Prostate gland (tissue), 2 donors: ENCODE measurements around the gene NFYC. TPM values are rescaled to one million over a fixed set of nuclear protein-coding genes. Genes with fewer than 3 reads are reported as not detected.
A peak's percentile ranks its signal among the peaks of the same experiment; 100 is the strongest.

ENCODE experiments used
- DNase-seq: peaks from one replicate; pipeline ENCODE4 v3.0.0-alpha.2; 2019; ENCODE audit warnings: low spot score
- H3K27ac ChIP-seq, 2 donors: fragments of 200-600 bp; sonication (generic); 2 replicates each; pipeline ENCODE4 v1.5.1; 2017 to 2019
- H3K27me3 ChIP-seq: fragments of 200-600 bp; sonication (generic); replicated peaks from 2 replicates; pipeline ENCODE4 v1.5.1; 2019; ENCODE audit not compliant: insufficient read depth
- H3K36me3 ChIP-seq, 2 donors: fragments of 200-600 bp; sonication (generic); 1 replicate in 1 of 2; 2 replicates in 1 of 2; pipeline versions ENCODE4 v1.5.1 to v1.8.1; 2017 to 2019
- H3K4me1 ChIP-seq: fragments of 200-600 bp; sonication (generic); replicated peaks from 2 replicates; pipeline ENCODE4 v1.5.1; 2019
- H3K4me3 ChIP-seq, 2 donors: fragments of 200-600 bp; sonication (generic); 2 replicates each; pipeline ENCODE4 v1.5.1; 2017 to 2019
- H3K9me3 ChIP-seq: fragments of 200-600 bp; sonication (generic); 2 replicates; pipeline ENCODE4 v1.5.1; 2017
- CTCF ChIP-seq, 4 experiments: fragments of 200-600 bp in 2 of 4; fragments of 450-650 bp in 2 of 4; sonication (generic) in 2 of 4; IDR thresholded peaks; 1 replicate in 3 of 4; 2 replicates in 1 of 4; pipeline ENCODE4 v1.5.1; 2016 to 2019; ENCODE audit warnings: antibody characterized with exemption in 4 of 4, mild to moderate bottlenecking in 2 of 4, moderate library complexity in 2 of 4
- POLR2A ChIP-seq: fragments of 450-650 bp; IDR thresholded peaks from one replicate; pipeline ENCODE4 v1.6.1; 2016; ENCODE audit warnings: antibody characterized with exemption, mild to moderate bottlenecking
- POLR2AphosphoS5 ChIP-seq: sonication (generic); formaldehyde crosslinking; IDR thresholded peaks from one replicate; pipeline ENCODE4 v1.6.1; 2017; ENCODE audit warnings: antibody characterized with exemption
- WGBS: methylation state at CpG from one replicate; pipeline ENCODE4 v1.1.5; 2018; 5-methylcytosine and 5-hydroxymethylcytosine counted together
- intact Hi-C: fragments of 100-400 bp; cut with DNase I; formaldehyde crosslinking; loops from one replicate; pipeline ENCODE4 v1.14.2; 2022
- total RNA-seq, 2 donors: library from RNA; depleted of rRNA; stranded (reverse); fragments of >200 nt; gene quantifications; one replicate each; pipeline ENCODE4 v1.1.0, GENCODE V29; 2016

The NFYC gene
- total RNA-seq, 2 donors from 2014 or later: 54.9 to 93.8 TPM

- H3K9me3 ChIP-seq: no peaks in the 10 kb centered on the region
- intact Hi-C loops: no loop called here
- no peak for DNase-seq
- TF ChIP-seq POLR2A (no peak), POLR2AphosphoS5 (no peak), CTCF (IDR thresholded peaks at IDR 0.05) (no peak)
- H3K27ac ChIP-seq: peak overlapping the region; percentile 62 to 67
- peak overlapping the region; percentile 42 to 48 for H3K4me3 ChIP-seq
- 6% methylated on average over 7 of the region's 7 CpGs for WGBS
- H3K4me1 ChIP-seq: no peaks in the 10 kb centered on the region
- no peaks in the 10 kb centered on the region for H3K27me3 ChIP-seq
- no peaks in the 10 kb centered on the region for H3K36me3 ChIP-seq
Measured at GRCh38 chr1:40710581-40711315, 19.2 kb downstream of the NFYC start.

GRCh38 chr1:40711465-40712404, 20.2 kb downstream of the NFYC start:
- no peak overlapping the region for H3K4me3 ChIP-seq
- WGBS: 10% methylated on average over 3 of the region's 3 CpGs
- no peaks in the 10 kb centered on the region for H3K27me3 ChIP-seq
- intact Hi-C loops: no loop called here
- peak overlapping the region; percentile 62 to 67 for H3K27ac ChIP-seq
- peak; percentile 46 for DNase-seq
- H3K9me3 ChIP-seq: no peaks in the 10 kb centered on the region
- H3K36me3 ChIP-seq: no peaks in the 10 kb centered on the region
- TF ChIP-seq POLR2A (no peak), POLR2AphosphoS5 (no peak), CTCF (IDR thresholded peaks at IDR 0.05) (no peak)
- no peaks in the 10 kb centered on the region for H3K4me1 ChIP-seq

- Histone ChIP-seq H3K4me3 (no peak overlapping the region), H3K4me1 (no peaks in the 10 kb centered on the region), H3K36me3 (no peaks in the 10 kb centered on the region), H3K9me3 (no peaks in the 10 kb centered on the region), H3K27me3 (no peaks in the 10 kb centered on the region), H3K27ac (peak overlapping the region; percentile 3 to 62)
- intact Hi-C loops: no loop called here
- DNase-seq: no peak
- TF ChIP-seq CTCF (IDR thresholded peaks at IDR 0.05) (no peak), POLR2A (no peak), POLR2AphosphoS5 (no peak)
- 64% methylated on average over 5 of the region's 5 CpGs for WGBS
Measured at GRCh38 chr1:40712405-40712944, 21.0 kb downstream of the NFYC start.

GRCh38 chr1:40712997-40713396, 21.5 kb downstream of the NFYC start:
- no peaks in the 10 kb centered on the region for H3K4me1 ChIP-seq
- H3K27ac ChIP-seq: peak overlapping the region; percentile 1 to 3
- H3K27me3 ChIP-seq: no peaks in the 10 kb centered on the region
- H3K36me3 ChIP-seq: no peaks in the 10 kb centered on the region
- no peak for DNase-seq
- H3K4me3 ChIP-seq: no peak overlapping the region
- intact Hi-C loops: no loop called here
- H3K9me3 ChIP-seq: no peaks in the 10 kb centered on the region
- TF ChIP-seq POLR2AphosphoS5 (peak; percentile 13), CTCF (IDR thresholded peaks at IDR 0.05) (no peak), POLR2A (no peak)
